ENCODE measurements around the gene CLEC2B.

- TF ChIP-seq POLR2AphosphoS5 (IDR thresholded peaks at IDR 0.05; ENCODE audit: borderline replicate concordance, low read depth, low read length): no peak
- no peak for TF ChIP-seq EZH2 (IDR thresholded peaks at IDR 0.05)
These were observed 55.0 kb downstream of the CLEC2B start for GRCh38 chr12:9813821-9814798.
